HCT116 (cell line): Measurements from ENCODE around the gene DUOXA2. TPM values are rescaled to one million over a fixed set of nuclear protein-coding genes. Genes with fewer than 3 reads are reported as not detected.

Source experiments
- ATAC-seq: fragments of 200-7000 bp; cut with Tn5 transposase; 2 replicates; pipeline ENCODE4 v1.9.1; 2020; ENCODE audit warnings: mild to moderate bottlenecking, moderate library complexity
- BruUV-seq: library from RNA; stranded (reverse); fragments of 400-500 nt; replicated peaks from 2 replicates; lab custom pipeline; 2021; lab: Mats Ljungman, UMichigan
- CTCF ChIA-PET: fragments of 300-600 bp; sonication (Branson Sonifier 250); formaldehyde crosslinking; loops from one replicate; lab custom pipeline; 2021; ENCODE audit warnings: antibody characterized with exemption; lab: Charles Lee
- POLR2A ChIA-PET: fragments of 300-600, 350-600 bp; sonication (Branson Sonifier 250); formaldehyde crosslinking; loops from one replicate; lab custom pipeline; 2021; ENCODE audit warnings: antibody characterized with exemption; lab: Charles Lee
- RAD21 ChIA-PET, 2 experiments: fragments of 300-600 bp; sonication (Branson Sonifier 250); formaldehyde crosslinking; loops; one replicate each; lab custom pipeline; 2023; ENCODE audit warnings: low total read pairs in 2 of 2; ENCODE audit not compliant: uncharacterized antibody in 2 of 2, unreplicated experiment in 2 of 2, low non-redundant PET in 1 of 2; lab: Charles Lee
- DNase-seq: peaks from one replicate; pipeline ENCODE4 v3.0.0-alpha.2; 2010; ENCODE audit warnings: low read depth, low spot score
- H2AFZ ChIP-seq: fragments of 200-600 bp; shearing (Covaris generic), sonication (generic); 2 replicates; pipeline ENCODE4 v1.6.1; 2017; ENCODE audit warnings: low read depth, mixed run types, mixed read lengths, antibody characterized with exemption, low read length; ENCODE audit not compliant: poor library complexity, severe bottlenecking
- H3K27ac ChIP-seq: 2 replicates; pipeline ENCODE4 v1.5.1; 2012; ENCODE audit warnings: low read depth, low read length
- H3K27me3 ChIP-seq: fragments of 200-600 bp; sonication (generic); 2 replicates; pipeline ENCODE4 v1.6.1; 2016; ENCODE audit warnings: mixed run types, low read length, mixed read lengths; ENCODE audit not compliant: insufficient read depth
- H3K36me3 ChIP-seq, 2 experiments: fragments of 200-500 bp in 1 of 2; fragments of 200-600 bp in 1 of 2; sonication (Bioruptor generic) in 1 of 2; sonication (generic) in 1 of 2; 2 replicates each; pipeline versions ENCODE4 v1.5.1 to v1.6.1; 2014 to 2016; ENCODE audit warnings: low read length in 2 of 2, inconsistent platforms in 1 of 2, mixed read lengths in 1 of 2, mixed run types in 1 of 2; ENCODE audit not compliant: insufficient read depth in 2 of 2, control insufficient read depth in 1 of 2
- H3K4me1 ChIP-seq, 2 experiments: fragments of 200-600 bp in 1 of 2; sonication (generic) in 1 of 2; 2 replicates each; pipeline versions ENCODE4 v1.5.1 to v1.6.1; 2012 to 2017; ENCODE audit warnings: low read length in 2 of 2, inconsistent platforms in 1 of 2, mild to moderate bottlenecking in 1 of 2, mixed read lengths in 1 of 2, mixed run types in 1 of 2, moderate library complexity in 1 of 2; ENCODE audit not compliant: insufficient read depth in 2 of 2, control insufficient read depth in 1 of 2
- H3K4me2 ChIP-seq: fragments of 200-600 bp; sonication (generic); 2 replicates; pipeline ENCODE4 v1.6.1; 2017; ENCODE audit warnings: mixed run types, low read length, mixed read lengths
- H3K4me3 ChIP-seq, 2 experiments: fragments of 200-600 bp in 1 of 2; sonication (generic) in 1 of 2; replicated peaks in 1 of 2; 2 replicates each; pipeline ENCODE4 v1.5.1; 2011 to 2016; ENCODE audit warnings: low read length in 2 of 2, control low read depth in 1 of 2, low read depth in 1 of 2, mild to moderate bottlenecking in 1 of 2, mixed read lengths in 1 of 2, mixed run types in 1 of 2
- H3K79me2 ChIP-seq: fragments of 200-600 bp; sonication (generic); 2 replicates; pipeline ENCODE4 v1.6.1; 2017; ENCODE audit warnings: mild to moderate bottlenecking, mixed run types, low read length, moderate library complexity, mixed read lengths; ENCODE audit not compliant: insufficient read depth
- H3K9ac ChIP-seq: fragments of 200-600 bp; sonication (generic); 2 replicates; pipeline ENCODE4 v1.6.1; 2016; ENCODE audit warnings: low read length, mixed read lengths
- H3K9me2 ChIP-seq: fragments of 200-600 bp; sonication (generic), shearing (Covaris generic); 2 replicates; pipeline ENCODE4 v1.6.1; 2017; ENCODE audit warnings: mixed run types, mild to moderate bottlenecking, moderate library complexity; ENCODE audit not compliant: insufficient read depth
- H3K9me3 ChIP-seq, 2 experiments: fragments of 200-500 bp in 1 of 2; fragments of 200-600 bp in 1 of 2; sonication (Bioruptor generic) in 1 of 2; sonication (generic) in 1 of 2; 2 replicates each; pipeline ENCODE4 v1.6.1; 2014 to 2017; ENCODE audit warnings: low read length in 2 of 2, mixed read lengths in 2 of 2, inconsistent platforms in 1 of 2, low read depth in 1 of 2, mild to moderate bottlenecking in 1 of 2, mixed run types in 1 of 2, moderate library complexity in 1 of 2; ENCODE audit not compliant: control insufficient read depth in 1 of 2, insufficient read depth in 1 of 2
- H4K20me1 ChIP-seq: fragments of 200-600 bp; sonication (generic), shearing (Covaris generic); 2 replicates; pipeline ENCODE4 v1.6.1; 2017; ENCODE audit warnings: mixed run types, mild to moderate bottlenecking, moderate library complexity; ENCODE audit not compliant: insufficient read depth
- EGR1 ChIP-seq: IDR thresholded peaks from 2 replicates; pipeline ENCODE4 v1.6.1; 2012; ENCODE audit warnings: low read depth
- ELF1 ChIP-seq: IDR thresholded peaks from 2 replicates; pipeline ENCODE4 v1.6.1; 2012; ENCODE audit warnings: low read depth, borderline replicate concordance
- EZH2 ChIP-seq: fragments of 200-600 bp; sonication (generic); IDR thresholded peaks from 2 replicates; pipeline ENCODE4 v1.6.1; 2017; ENCODE audit warnings: antibody characterized with exemption, mixed run types
- FOSL1 ChIP-seq: IDR thresholded peaks from 2 replicates; pipeline ENCODE4 v1.6.1; 2012; ENCODE audit warnings: low read depth
- POLR2A ChIP-seq: IDR thresholded peaks from 2 replicates; pipeline ENCODE4 v1.7.0; 2011; ENCODE audit warnings: borderline replicate concordance; ENCODE audit not compliant: insufficient read depth, insufficient read length; ENCODE audit errors: extremely low read depth
- RAD21 ChIP-seq: IDR thresholded peaks from 2 replicates; pipeline ENCODE4 v1.6.1; 2012; ENCODE audit warnings: low read depth, mild to moderate bottlenecking
- ZFX ChIP-seq: fragments of 450-650 bp; IDR thresholded peaks from 2 replicates; pipeline ENCODE4 v1.6.1; 2017
- ZNF274 ChIP-seq: fragments of 200-500 bp; sonication (Bioruptor generic); IDR thresholded peaks from 2 replicates; pipeline ENCODE4 v1.6.1; 2014; ENCODE audit warnings: mild to moderate bottlenecking, low read depth, low read length, inconsistent platforms
- intact Hi-C: fragments of 100-400 bp; cut with micrococcal nuclease; formaldehyde crosslinking; loops from 2 replicates; pipeline ENCODE4 v1.10.0; 2022
- total RNA-seq: library from RNA; stranded (reverse); gene quantifications from one replicate; pipeline ENCODE4 v1.2.1, GENCODE V29; 2021; ENCODE audit not compliant: unreplicated experiment
- TF ChIP-seq, protein P1 (sequence below), 3 experiments: fragments of 200-600 bp in 1 of 3; sonication (generic) in 1 of 3; IDR thresholded peaks in 2 of 3; conservative IDR thresholded peaks in 1 of 3; 2 replicates each; pipeline ENCODE4 v1.5.1; 2012 to 2017; ENCODE audit warnings: low read depth in 2 of 3, low read length in 2 of 3, antibody characterized with exemption in 1 of 3, borderline replicate concordance in 1 of 3, control low read depth in 1 of 3, mild to moderate bottlenecking in 1 of 3, mixed read lengths in 1 of 3, mixed run types in 1 of 3, moderate library complexity in 1 of 3; ENCODE audit not compliant: insufficient read depth in 1 of 3
- TF ChIP-seq, protein P2 (sequence below): IDR thresholded peaks from 2 replicates; pipeline ENCODE4 v1.6.1; 2012
- TF ChIP-seq, protein P3 (sequence below): IDR thresholded peaks from 2 replicates; pipeline ENCODE4 v1.6.1; 2011; ENCODE audit warnings: mild to moderate bottlenecking, low read length, moderate library complexity; ENCODE audit not compliant: insufficient replicate concordance; ENCODE audit errors: extremely low read depth

Gene DUOXA2
- total RNA-seq, 1 experiment from 2014 or later = not detected

DNA sequence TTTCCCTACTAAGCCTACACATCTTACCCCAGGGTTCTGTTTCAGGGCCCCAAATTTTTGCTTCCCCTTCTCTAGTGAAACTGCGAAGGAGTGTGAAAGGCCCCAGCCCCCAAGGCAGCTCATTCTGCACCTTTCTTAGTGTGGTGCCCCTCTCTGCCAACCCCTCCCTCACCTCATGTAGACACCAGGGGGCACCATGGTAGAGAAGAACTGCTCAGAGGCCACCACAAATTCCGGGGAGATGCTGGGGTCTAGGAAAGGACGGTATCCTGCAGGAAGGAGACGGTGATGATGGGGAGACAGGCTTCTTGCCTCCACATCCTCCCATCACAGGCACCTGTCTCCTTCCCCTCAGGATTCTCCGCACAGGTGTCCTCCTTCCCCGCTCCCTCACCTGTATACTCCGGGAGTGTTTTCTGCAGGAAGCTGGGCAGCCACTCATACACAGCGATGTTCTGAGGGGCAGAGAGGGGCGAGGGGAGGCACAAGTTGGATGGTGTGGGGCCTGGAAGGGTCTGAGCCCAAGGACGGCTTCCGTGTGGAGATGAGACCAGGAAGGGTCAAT lies 3.8 kb upstream of the DUOXA2 start:
- Histone ChIP-seq H3K4me1 (no peaks in the 10 kb centered on the region), H3K9ac (no peak overlapping the region), H3K27me3 (no peaks in the 10 kb centered on the region), H3K4me3 (no peak overlapping the region), H4K20me1 (no peaks in the 10 kb centered on the region), H3K9me2 (no peaks in the 10 kb centered on the region), H2AFZ (no peak overlapping the region), H3K79me2 (no peaks in the 10 kb centered on the region), H3K36me3 (no peaks in the 10 kb centered on the region), H3K4me2 (no peak overlapping the region), H3K9me3 (no peaks in the 10 kb centered on the region), H3K27ac (no peak overlapping the region)
- ChIA-PET POLR2A (no interaction called here), CTCF (interaction anchor here (2.0 kb wide), 1 partner anchor 8 kb away, joined by 8 read pairs; no protein-coding TSS in a partner anchor), RAD21 (no interaction called here)
- TF ChIP-seq, protein P1, sequence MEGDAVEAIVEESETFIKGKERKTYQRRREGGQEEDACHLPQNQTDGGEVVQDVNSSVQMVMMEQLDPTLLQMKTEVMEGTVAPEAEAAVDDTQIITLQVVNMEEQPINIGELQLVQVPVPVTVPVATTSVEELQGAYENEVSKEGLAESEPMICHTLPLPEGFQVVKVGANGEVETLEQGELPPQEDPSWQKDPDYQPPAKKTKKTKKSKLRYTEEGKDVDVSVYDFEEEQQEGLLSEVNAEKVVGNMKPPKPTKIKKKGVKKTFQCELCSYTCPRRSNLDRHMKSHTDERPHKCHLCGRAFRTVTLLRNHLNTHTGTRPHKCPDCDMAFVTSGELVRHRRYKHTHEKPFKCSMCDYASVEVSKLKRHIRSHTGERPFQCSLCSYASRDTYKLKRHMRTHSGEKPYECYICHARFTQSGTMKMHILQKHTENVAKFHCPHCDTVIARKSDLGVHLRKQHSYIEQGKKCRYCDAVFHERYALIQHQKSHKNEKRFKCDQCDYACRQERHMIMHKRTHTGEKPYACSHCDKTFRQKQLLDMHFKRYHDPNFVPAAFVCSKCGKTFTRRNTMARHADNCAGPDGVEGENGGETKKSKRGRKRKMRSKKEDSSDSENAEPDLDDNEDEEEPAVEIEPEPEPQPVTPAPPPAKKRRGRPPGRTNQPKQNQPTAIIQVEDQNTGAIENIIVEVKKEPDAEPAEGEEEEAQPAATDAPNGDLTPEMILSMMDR (IDR thresholded peaks at IDR 0.05 in 2 of 3, conservative IDR thresholded peaks at IDR 0.05 in 1 of 3; ENCODE audit: borderline replicate concordance in 1 of 3, insufficient read depth in 1 of 3, low read depth in 2 of 3, low read length in 2 of 3) = peak in 1 of 3 experiments; percentile 35; a peak in 1 of 6 replicates
- TF ChIP-seq, protein P2, sequence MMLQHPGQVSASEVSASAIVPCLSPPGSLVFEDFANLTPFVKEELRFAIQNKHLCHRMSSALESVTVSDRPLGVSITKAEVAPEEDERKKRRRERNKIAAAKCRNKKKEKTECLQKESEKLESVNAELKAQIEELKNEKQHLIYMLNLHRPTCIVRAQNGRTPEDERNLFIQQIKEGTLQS = no peak
- peak; percentile 23; the same call in 1 of the 2 replicates for TF ChIP-seq RAD21
- DNase-seq (no peak), ATAC-seq (no peak)
- no TSS peak for BruUV-seq
- intact Hi-C loops = no loop called here

DNA sequence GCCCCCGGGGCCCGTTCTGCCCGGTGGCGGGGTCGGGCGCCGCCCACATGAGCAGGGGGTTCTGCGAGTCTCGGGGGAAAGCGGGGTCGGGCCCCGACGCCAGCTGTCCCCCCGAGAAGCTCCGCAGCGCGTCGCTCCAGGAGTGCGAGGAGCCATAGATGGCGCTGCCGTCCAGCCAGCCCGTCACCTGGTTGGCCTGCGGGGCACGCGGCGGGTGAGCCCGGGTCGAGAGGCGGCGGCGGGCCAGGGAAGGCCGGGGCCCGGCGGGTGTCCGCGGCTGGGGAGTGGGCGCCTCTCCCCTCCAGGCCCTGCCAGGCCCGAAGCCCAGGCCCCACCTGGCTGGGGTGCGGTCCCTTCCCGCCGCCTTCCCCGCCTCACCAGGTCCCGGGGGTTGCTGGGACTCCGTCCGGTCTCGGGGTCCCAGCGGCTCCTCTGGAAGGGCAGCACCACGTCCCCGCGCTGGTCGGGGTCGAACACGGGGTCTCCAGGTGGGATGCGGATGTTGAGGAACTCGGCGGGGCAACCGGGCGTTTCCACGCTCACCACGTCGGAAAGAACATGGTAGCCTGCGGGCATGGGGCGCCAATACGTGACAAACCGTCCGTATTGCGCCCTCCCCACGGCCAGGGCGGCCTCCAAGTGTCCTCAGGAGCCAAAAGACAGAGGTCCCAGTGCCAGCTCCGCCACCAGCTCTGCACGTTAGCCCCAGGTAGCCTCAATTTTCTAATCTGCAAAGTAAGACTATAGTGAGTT lies 2.6 kb upstream of the DUOXA2 start:
- ChIA-PET POLR2A (no interaction called here), RAD21 (no interaction called here), CTCF (no interaction called here)
- no peak for DNase-seq
- H3K4me3 ChIP-seq = no peak overlapping the region
- H2AFZ ChIP-seq = no peak overlapping the region
- H3K9me2 ChIP-seq = no peaks in the 10 kb centered on the region
- BruUV-seq = no TSS peak
- intact Hi-C loops = no loop called here
- no peak for ATAC-seq
- no peaks in the 10 kb centered on the region for H4K20me1 ChIP-seq
- H3K36me3 ChIP-seq = no peaks in the 10 kb centered on the region
- H3K9me3 ChIP-seq = no peaks in the 10 kb centered on the region
- no peak overlapping the region for H3K9ac ChIP-seq
- no peak overlapping the region for H3K4me2 ChIP-seq
- H3K27ac ChIP-seq = no peak overlapping the region
- H3K79me2 ChIP-seq = no peaks in the 10 kb centered on the region
- no peaks in the 10 kb centered on the region for H3K4me1 ChIP-seq
- no peaks in the 10 kb centered on the region for H3K27me3 ChIP-seq
- no peak for TF ChIP-seq ELF1
- no peak for TF ChIP-seq ZFX
- TF ChIP-seq, protein P3, sequence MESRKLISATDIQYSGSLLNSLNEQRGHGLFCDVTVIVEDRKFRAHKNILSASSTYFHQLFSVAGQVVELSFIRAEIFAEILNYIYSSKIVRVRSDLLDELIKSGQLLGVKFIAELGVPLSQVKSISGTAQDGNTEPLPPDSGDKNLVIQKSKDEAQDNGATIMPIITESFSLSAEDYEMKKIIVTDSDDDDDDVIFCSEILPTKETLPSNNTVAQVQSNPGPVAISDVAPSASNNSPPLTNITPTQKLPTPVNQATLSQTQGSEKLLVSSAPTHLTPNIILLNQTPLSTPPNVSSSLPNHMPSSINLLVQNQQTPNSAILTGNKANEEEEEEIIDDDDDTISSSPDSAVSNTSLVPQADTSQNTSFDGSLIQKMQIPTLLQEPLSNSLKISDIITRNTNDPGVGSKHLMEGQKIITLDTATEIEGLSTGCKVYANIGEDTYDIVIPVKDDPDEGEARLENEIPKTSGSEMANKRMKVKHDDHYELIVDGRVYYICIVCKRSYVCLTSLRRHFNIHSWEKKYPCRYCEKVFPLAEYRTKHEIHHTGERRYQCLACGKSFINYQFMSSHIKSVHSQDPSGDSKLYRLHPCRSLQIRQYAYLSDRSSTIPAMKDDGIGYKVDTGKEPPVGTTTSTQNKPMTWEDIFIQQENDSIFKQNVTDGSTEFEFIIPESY = no peak
- TF ChIP-seq EGR1 = no peak
- TF ChIP-seq ZNF274 = no peak
- no peak for TF ChIP-seq FOSL1
- TF ChIP-seq POLR2A = no peak
- no peak for TF ChIP-seq EZH2
